A549 (cell line): Measurements from ENCODE around the gene BTK. TPM values are rescaled to one million over a fixed set of nuclear protein-coding genes. Genes with fewer than 3 reads are reported as not detected.

Source experiments
- ATAC-seq, 2 experiments: fragments of 200-7000 bp in 1 of 2; fragments of >200 bp in 1 of 2; cut with Nextera tagmentation in 1 of 2; cut with Tn5 transposase in 1 of 2; 3 replicates each; pipeline versions ENCODE4 v1.8.0 to v1.9.1; 2018 to 2020; ENCODE audit warnings: mild to moderate bottlenecking in 1 of 2, moderate library complexity in 1 of 2
- CTCF ChIA-PET: fragments of 300-600 bp; sonication (Branson Sonifier 250); formaldehyde crosslinking; extraction: SDS; loops from one replicate; lab custom pipeline; 2021; ENCODE audit warnings: antibody characterized with exemption, inconsistent platforms; lab: Yijun Ruan, JAX
- POLR2A ChIA-PET: fragments of 350-600 bp; formaldehyde crosslinking; extraction: SDS; loops from one replicate; lab custom pipeline; 2021; ENCODE audit warnings: antibody characterized with exemption, inconsistent platforms; lab: Yijun Ruan, JAX
- DNase-seq, 2 experiments: peaks; one replicate each; pipeline versions ENCODE4 v3.0.0 to v3.0.0-alpha.2; 2011 to 2016; ENCODE audit warnings: low read depth in 1 of 2, low spot score in 1 of 2
- FAIRE-seq: peaks from 2 replicates; lab custom pipeline; 2011; peaks lifted over from hg19 to GRCh38; lab: Jason Lieb, UNC
- H3K27ac ChIP-seq, 2 experiments: fragments of >200 bp; sonication (Bioruptor Twin); formaldehyde crosslinking; 3 replicates each; pipeline ENCODE4 v1.5.1; 2016 to 2017
- H3K4me1 ChIP-seq: fragments of >200 bp; sonication (Bioruptor Twin); formaldehyde crosslinking; 3 replicates; pipeline ENCODE4 v1.6.1; 2016
- H3K4me2 ChIP-seq: fragments of >200 bp; sonication (Bioruptor Twin); formaldehyde crosslinking; 3 replicates; pipeline ENCODE4 v1.6.1; 2016
- H3K4me3 ChIP-seq: fragments of >200 bp; sonication (Bioruptor Twin); formaldehyde crosslinking; 3 replicates; pipeline ENCODE4 v1.5.1; 2016
- H3K9me3 ChIP-seq: fragments of >200 bp; sonication (Bioruptor Twin); formaldehyde crosslinking; 3 replicates; pipeline ENCODE4 v1.6.1; 2016
- ATOH8 ChIP-seq: fragments of 250-450 bp; sonication (Bioruptor Pico); IDR thresholded peaks from 2 replicates; pipeline ENCODE4 v1.5.0; 2020; ENCODE audit warnings: low read depth, mild to moderate bottlenecking, moderate library complexity
- BHLHE40 ChIP-seq: IDR thresholded peaks from 2 replicates; pipeline ENCODE4 v1.6.1; 2012; ENCODE audit warnings: low read depth, low read length, inconsistent platforms
- CEBPB ChIP-seq, 2 experiments: fragments of >200 bp in 1 of 2; sonication (Bioruptor Twin) in 1 of 2; formaldehyde crosslinking in 1 of 2; IDR thresholded peaks; 2 replicates each; pipeline ENCODE4 v1.6.1; 2012 to 2016
- CHD4 ChIP-seq: fragments of 200-600 bp; sonication (generic); IDR thresholded peaks from 2 replicates; pipeline ENCODE4 v1.6.1; 2016; ENCODE audit warnings: antibody characterized with exemption, mild to moderate bottlenecking, borderline replicate concordance
- CTCF ChIP-seq: fragments of >200 bp; sonication (Bioruptor Twin); formaldehyde crosslinking; IDR thresholded peaks from 3 replicates; pipeline ENCODE4 v1.5.1; 2016
- EHF ChIP-seq: fragments of 250-450 bp; sonication (Bioruptor Pico); IDR thresholded peaks from 2 replicates; pipeline ENCODE4 v1.5.0; 2020; ENCODE audit warnings: mild to moderate bottlenecking
- FOXS1 ChIP-seq: fragments of 250-450 bp; sonication (Bioruptor Pico); IDR thresholded peaks from 2 replicates; pipeline ENCODE4 v1.5.0; 2020; ENCODE audit warnings: mild to moderate bottlenecking, moderate library complexity
- GATA3 ChIP-seq: IDR thresholded peaks from 2 replicates; pipeline ENCODE4 v1.6.1; 2012; ENCODE audit warnings: borderline replicate concordance
- HDAC2 ChIP-seq: fragments of 200-600 bp; sonication (generic); IDR thresholded peaks from 2 replicates; pipeline ENCODE4 v1.6.1; 2016
- HMGXB4 ChIP-seq: fragments of 250-450 bp; sonication (Bioruptor Pico); IDR thresholded peaks from 2 replicates; pipeline ENCODE4 v1.5.0; 2021; ENCODE audit warnings: mild to moderate bottlenecking, moderate library complexity, borderline replicate concordance
- HOXA7 ChIP-seq: fragments of 250-450 bp; sonication (Bioruptor Pico); IDR thresholded peaks from 2 replicates; pipeline ENCODE4 v1.5.0; 2020; ENCODE audit warnings: mild to moderate bottlenecking, moderate library complexity
- HOXB13 ChIP-seq: fragments of 250-450 bp; sonication (Bioruptor Pico); IDR thresholded peaks from 2 replicates; pipeline ENCODE4 v1.5.0; 2020; ENCODE audit warnings: low read depth, mild to moderate bottlenecking, moderate library complexity
- HOXB5 ChIP-seq: fragments of 250-450 bp; sonication (Bioruptor Pico); IDR thresholded peaks from 2 replicates; pipeline ENCODE4 v1.5.0; 2020; ENCODE audit warnings: mild to moderate bottlenecking, moderate library complexity
- JUNB ChIP-seq: fragments of >200 bp; sonication (Bioruptor Twin); formaldehyde crosslinking; IDR thresholded peaks from 2 replicates; pipeline ENCODE4 v1.6.1; 2016
- KDM1A ChIP-seq: fragments of 200-600 bp; sonication (generic); IDR thresholded peaks from 2 replicates; pipeline ENCODE4 v1.6.1; 2016; ENCODE audit warnings: low read depth, mild to moderate bottlenecking
- POLR2A ChIP-seq: IDR thresholded peaks from 2 replicates; pipeline ENCODE4 v1.6.1; 2012; ENCODE audit warnings: mild to moderate bottlenecking, low read length
- RARB ChIP-seq: fragments of 250-450 bp; sonication (Bioruptor Pico); IDR thresholded peaks from 2 replicates; pipeline ENCODE4 v1.8.0; 2021; ENCODE audit warnings: mild to moderate bottlenecking, moderate library complexity
- REST ChIP-seq: fragments of 200-600 bp; sonication (generic); IDR thresholded peaks from 2 replicates; pipeline ENCODE4 v1.6.1; 2016; ENCODE audit warnings: antibody characterized with exemption, mild to moderate bottlenecking, moderate library complexity
- SREBF2 ChIP-seq: fragments of 450-650 bp; IDR thresholded peaks from 2 replicates; pipeline ENCODE4 v1.6.1; 2014; ENCODE audit warnings: mild to moderate bottlenecking, moderate library complexity
- TFCP2L1 ChIP-seq: fragments of 250-450 bp; sonication (Bioruptor Pico); IDR thresholded peaks from 2 replicates; pipeline ENCODE4 v1.5.0; 2021; ENCODE audit warnings: mild to moderate bottlenecking
- ZC3H11A ChIP-seq: fragments of 450-650 bp; IDR thresholded peaks from 2 replicates; pipeline ENCODE4 v1.6.1; 2014; ENCODE audit warnings: antibody characterized with exemption, mild to moderate bottlenecking
- WGBS: methylation state at CpG from one replicate; pipeline ENCODE4 v1.1.6; 2017; ENCODE audit errors: missing lambda C conversion rate; 5-methylcytosine and 5-hydroxymethylcytosine counted together
- polyA plus RNA-seq, 4 experiments: library from polyadenylated mRNA; depleted of rRNA in 3 of 4; stranded (reverse); fragments of >200 nt; fragmentation: RNase III in 1 of 4; extraction: RNeasy Plus Mini Kit Qiagen cat#74134 plus additional on column Dnase treatment in 1 of 4; gene quantifications; 2 replicates in 3 of 4; 3 replicates in 1 of 4; pipeline ENCODE4 v1.2.3, GENCODE V29; 2011 to 2017
- TF ChIP-seq, protein P1 (sequence below): fragments of >200 bp; sonication (Bioruptor Twin); formaldehyde crosslinking; IDR thresholded peaks from 2 replicates; pipeline ENCODE4 v1.6.1; 2016
- TF ChIP-seq, protein P2 (sequence below): IDR thresholded peaks from 2 replicates; pipeline ENCODE4 v1.6.1; 2012

Gene BTK
- polyA plus RNA-seq, 2 of the 4 experiments (the other 2 are of a cell fraction), result 0.18 to 0.26 TPM

DNA sequence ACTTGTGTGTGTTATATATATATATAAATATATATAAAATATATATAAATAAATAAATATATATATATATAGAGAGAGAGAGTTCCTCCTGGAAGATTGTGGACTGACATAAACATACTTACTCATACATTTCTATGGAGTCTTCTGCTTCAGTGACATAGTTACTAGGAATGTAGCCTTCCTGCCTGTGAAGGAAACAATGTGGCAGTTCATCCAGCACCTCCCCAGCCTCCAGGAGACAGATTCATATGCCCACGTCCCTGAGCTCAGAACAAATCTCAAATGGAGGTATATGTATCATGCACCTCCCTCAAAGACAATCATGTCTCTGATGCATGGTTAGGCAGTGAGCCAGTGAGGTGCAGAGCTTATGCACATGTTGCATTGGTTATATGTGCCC, 26.0 kb downstream of the BTK start:
- ChIA-PET POLR2A (no interaction called here), CTCF (no interaction called here)
- Histone ChIP-seq H3K4me3 (no peak overlapping the region), H3K9me3 (no peaks in the 10 kb centered on the region), H3K4me2 (no peak overlapping the region), H3K27ac (no peak overlapping the region), H3K4me1 (no peaks in the 10 kb centered on the region)
- TF ChIP-seq HOXB5 (CRISPR knock-in tag) (no peak), ATOH8 (CRISPR knock-in tag) (no peak), CTCF (no peak), HDAC2 (no peak), GATA3 (no peak), BHLHE40 (no peak), JUNB (no peak), KDM1A (no peak), FOXS1 (CRISPR knock-in tag) (no peak)
- TF ChIP-seq, protein P1, sequence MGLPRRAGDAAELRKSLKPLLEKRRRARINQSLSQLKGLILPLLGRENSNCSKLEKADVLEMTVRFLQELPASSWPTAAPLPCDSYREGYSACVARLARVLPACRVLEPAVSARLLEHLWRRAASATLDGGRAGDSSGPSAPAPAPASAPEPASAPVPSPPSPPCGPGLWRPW, result no peak
- FAIRE-seq, result peak; percentile 72
- DNase-seq, result no peak
- WGBS, result 0% methylated on average over 1 of the region's 1 CpG
- ATAC-seq, result no peak

- DNase-seq (peak in 1 of 2 experiments; percentile 28), ATAC-seq (peak; percentile 84 to 90; a peak in 5 of 6 replicates), FAIRE-seq (peak; percentile 98)
- Histone ChIP-seq H3K4me3 (no peak overlapping the region), H3K27ac (no peak overlapping the region), H3K4me1 (no peaks in the 10 kb centered on the region), H3K4me2 (0 out of 3 replicates have a peak overlapping the region, but pooled peaks have one; percentile 8), H3K9me3 (no peaks in the 10 kb centered on the region)
- ChIA-PET CTCF (no interaction called here), POLR2A (no interaction called here)
- WGBS, result 17% methylated on average over 5 of the region's 5 CpGs
- no peak for TF ChIP-seq REST
- no peak for TF ChIP-seq POLR2A
- TF ChIP-seq SREBF2, result no peak
- TF ChIP-seq CHD4, result no peak
- TF ChIP-seq HOXB13 (CRISPR knock-in tag), result no peak
- no peak for TF ChIP-seq HOXA7 (CRISPR knock-in tag)
- no peak for TF ChIP-seq CEBPB (IDR thresholded peaks at IDR 0.05)
- no peak for TF ChIP-seq EHF (CRISPR knock-in tag)
- TF ChIP-seq ZC3H11A, result no peak
- TF ChIP-seq BHLHE40, result no peak
- TF ChIP-seq, protein P2, sequence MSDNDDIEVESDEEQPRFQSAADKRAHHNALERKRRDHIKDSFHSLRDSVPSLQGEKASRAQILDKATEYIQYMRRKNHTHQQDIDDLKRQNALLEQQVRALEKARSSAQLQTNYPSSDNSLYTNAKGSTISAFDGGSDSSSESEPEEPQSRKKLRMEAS, result no peak
- TF ChIP-seq HMGXB4 (CRISPR knock-in tag), result no peak
- TF ChIP-seq TFCP2L1 (CRISPR knock-in tag), result no peak
- TF ChIP-seq GATA3, result no peak
- TF ChIP-seq CTCF, result no peak
- no peak for TF ChIP-seq HDAC2
- TF ChIP-seq RARB, result no peak
Observed at GRCh38 chrX:101357166-101357795, 28.7 kb downstream of the BTK start.
